Panc1 (cell line): ENCODE measurements around the gene IGF1R. TPM values are rescaled to one million over a fixed set of nuclear protein-coding genes. Genes with fewer than 3 reads are reported as not detected.
A peak's percentile ranks its signal among the peaks of the same experiment; 100 is the strongest.

Experiments used
- ATAC-seq: fragments of 200-7000 bp; cut with Tn5 transposase; 2 replicates; pipeline ENCODE4 v1.9.1; 2020; ENCODE audit warnings: mild to moderate bottlenecking, moderate library complexity
- BruUV-seq: library from RNA; stranded (reverse); fragments of 400-500 nt; replicated peaks from 2 replicates; lab custom pipeline; 2021; lab: Mats Ljungman, UMichigan
- CTCF ChIA-PET: fragments of 300-600 bp; sonication (Branson Sonifier 250); formaldehyde crosslinking; loops from one replicate; lab custom pipeline; 2022; ENCODE audit warnings: antibody characterized with exemption; lab: Charles Lee
- POLR2A ChIA-PET: fragments of 300-600 bp; sonication (Branson Sonifier 250); formaldehyde crosslinking; loops from one replicate; lab custom pipeline; 2022; ENCODE audit warnings: antibody characterized with exemption; lab: Charles Lee
- DNase-seq: peaks from one replicate; pipeline ENCODE4 v3.0.0-alpha.2; 2010; ENCODE audit warnings: low read depth, low spot score
- H3K27ac ChIP-seq: 2 replicates; pipeline ENCODE4 v1.5.1; 2011; ENCODE audit warnings: mild to moderate bottlenecking, low read length, inconsistent platforms
- H3K27me3 ChIP-seq: fragments of 200-500 bp; sonication (Bioruptor generic); 2 replicates; pipeline ENCODE4 v1.6.0; 2014; ENCODE audit warnings: low read length, inconsistent platforms; ENCODE audit not compliant: control insufficient read depth, insufficient read depth
- H3K36me3 ChIP-seq: fragments of 200-500 bp; sonication (Bioruptor generic); 2 replicates; pipeline ENCODE4 v1.5.1; 2014; ENCODE audit warnings: inconsistent platforms, mild to moderate bottlenecking, low read length, moderate library complexity; ENCODE audit not compliant: control insufficient read depth, insufficient read depth
- H3K4me1 ChIP-seq: 2 replicates; pipeline ENCODE4 v1.5.1; 2011; ENCODE audit warnings: inconsistent platforms, mild to moderate bottlenecking, low read length, moderate library complexity; ENCODE audit not compliant: control insufficient read depth, insufficient read depth
- H3K4me3 ChIP-seq, 2 experiments: 2 replicates each; pipeline ENCODE4 v1.5.1; 2011 to 2012; ENCODE audit warnings: low read depth in 2 of 2, low read length in 2 of 2, mild to moderate bottlenecking in 2 of 2, inconsistent platforms in 1 of 2, moderate library complexity in 1 of 2
- H3K9me3 ChIP-seq: fragments of 200-500 bp; sonication (Bioruptor generic); 2 replicates; pipeline ENCODE4 v1.5.1; 2014; ENCODE audit warnings: low read depth, mild to moderate bottlenecking, inconsistent platforms, low read length, moderate library complexity; ENCODE audit not compliant: control insufficient read depth, insufficient read depth
- CTCF ChIP-seq: fragments of 450-650 bp; IDR thresholded peaks from 2 replicates; pipeline ENCODE4 v1.5.1; 2017; ENCODE audit warnings: mild to moderate bottlenecking
- POLR2AphosphoS5 ChIP-seq: IDR thresholded peaks from 2 replicates; pipeline ENCODE4 v1.6.1; 2012; ENCODE audit warnings: mild to moderate bottlenecking, low read depth, low read length, moderate library complexity
- REST ChIP-seq, 2 experiments: IDR thresholded peaks; 2 replicates each; pipeline ENCODE4 v1.6.1; 2011 to 2012; ENCODE audit warnings: low read depth in 2 of 2, control low read depth in 1 of 2, low read length in 1 of 2, mild to moderate bottlenecking in 1 of 2, moderate library complexity in 1 of 2; ENCODE audit not compliant: insufficient read depth in 1 of 2
- SIN3A ChIP-seq: IDR thresholded peaks from 2 replicates; pipeline ENCODE4 v1.6.1; 2012; ENCODE audit warnings: low read depth, mild to moderate bottlenecking, low read length, moderate library complexity, borderline replicate concordance; ENCODE audit not compliant: insufficient read depth
- TCF7L2 ChIP-seq: IDR thresholded peaks from 2 replicates; pipeline ENCODE4 v1.6.1; 2011; ENCODE audit warnings: mild to moderate bottlenecking, low read depth, low read length, inconsistent platforms
- in situ Hi-C: cut with HindIII; loops from 2 replicates; pipeline ENCODE4 v1.10.0; 2016; ENCODE audit warnings: low sequenced_read_pairs, low pct_unique_long_range_greater_than_20kb
- intact Hi-C: fragments of 100-400 bp; cut with micrococcal nuclease; formaldehyde crosslinking; loops from one replicate; pipeline ENCODE4 v1.10.0; 2022; ENCODE audit not compliant: unreplicated experiment
- total RNA-seq: library from RNA; stranded (reverse); gene quantifications from one replicate; pipeline ENCODE4 v1.2.1, GENCODE V29; 2021; ENCODE audit not compliant: unreplicated experiment

The IGF1R gene
- total RNA-seq, 1 experiment from 2014 or later: 77.1 TPM

- Histone ChIP-seq H3K4me3 (no peak overlapping the region), H3K27me3 (no peaks in the 10 kb centered on the region), H3K9me3 (no peaks in the 10 kb centered on the region), H3K36me3 (no peaks in the 10 kb centered on the region; the same call in 1 of the 2 replicates), H3K27ac (peak overlapping the region; percentile 72), H3K4me1 (peaks cover 83% of the 10 kb centered on the region)
- no TSS peak for BruUV-seq
- DNase-seq (no peak), ATAC-seq (no peak)
- ChIA-PET POLR2A (no interaction called here), CTCF (no interaction called here)
- no peak for TF ChIP-seq POLR2AphosphoS5
- no peak for TF ChIP-seq CTCF
- TF ChIP-seq REST (IDR thresholded peaks at IDR 0.05; ENCODE audit: insufficient read depth in 1 of 2, low read depth in 2 of 2, low read length in 1 of 2): no peak
- no peak for TF ChIP-seq TCF7L2
- no peak for TF ChIP-seq SIN3A
- intact Hi-C loops: no loop called here
- in situ Hi-C loops: no loop called here
Measured at GRCh38 chr15:98722645-98723044, 74.3 kb downstream of the IGF1R start.

- in situ Hi-C loops: no loop called here
- Histone ChIP-seq H3K27me3 (no peaks in the 10 kb centered on the region), H3K4me1 (peaks cover 83% of the 10 kb centered on the region), H3K4me3 (no peak overlapping the region), H3K36me3 (no peaks in the 10 kb centered on the region; the same call in 1 of the 2 replicates), H3K9me3 (no peaks in the 10 kb centered on the region), H3K27ac (peak overlapping the region; percentile 72)
- ATAC-seq (no peak), DNase-seq (no peak)
- intact Hi-C loops: no loop called here
- no TSS peak for BruUV-seq
- CTCF ChIA-PET: no interaction called here
- POLR2A ChIA-PET: no interaction called here
- TF ChIP-seq SIN3A (no peak), TCF7L2 (no peak), POLR2AphosphoS5 (no peak), REST (IDR thresholded peaks at IDR 0.05; ENCODE audit: insufficient read depth in 1 of 2, low read depth in 2 of 2, low read length in 1 of 2) (no peak), CTCF (no peak)
Measured at GRCh38 chr15:98723195-98723594, 74.9 kb downstream of the IGF1R start.
